Neural cell (in vitro differentiated cells): ENCODE measurements around the gene CDKL1.

Experiments
- CTCF ChIP-seq: fragments of 450-650 bp; IDR thresholded peaks from 2 replicates; pipeline ENCODE4 v1.5.1; 2014; ENCODE audit warnings: antibody characterized with exemption, mild to moderate bottlenecking, moderate library complexity; ENCODE audit not compliant: poor library complexity, severe bottlenecking
- MXI1 ChIP-seq: fragments of 450-650 bp; conservative IDR thresholded peaks from 2 replicates; pipeline ENCODE4 v1.6.1; 2014; ENCODE audit warnings: antibody characterized with exemption, mild to moderate bottlenecking; ENCODE audit not compliant: poor library complexity, severe bottlenecking

- TF ChIP-seq MXI1 (no peak), CTCF (no peak)
Observed at GRCh38 chr14:50334211-50334610, 62.5 kb downstream of the CDKL1 start.
